Hematopoietic multipotent progenitor cell treated with erythropoietin and hydrocortisone succinate and interleukin-3 and kit ligand, for 4 days (in vitro differentiated cells): Measurements from ENCODE around the gene INPP4A.
A peak's percentile ranks its signal among the peaks of the same experiment; 100 is the strongest.

Experiments
- DNase-seq: peaks from one replicate; pipeline ENCODE4 v3.0.0-alpha.2; 2015

Gene INPP4A

DNA sequence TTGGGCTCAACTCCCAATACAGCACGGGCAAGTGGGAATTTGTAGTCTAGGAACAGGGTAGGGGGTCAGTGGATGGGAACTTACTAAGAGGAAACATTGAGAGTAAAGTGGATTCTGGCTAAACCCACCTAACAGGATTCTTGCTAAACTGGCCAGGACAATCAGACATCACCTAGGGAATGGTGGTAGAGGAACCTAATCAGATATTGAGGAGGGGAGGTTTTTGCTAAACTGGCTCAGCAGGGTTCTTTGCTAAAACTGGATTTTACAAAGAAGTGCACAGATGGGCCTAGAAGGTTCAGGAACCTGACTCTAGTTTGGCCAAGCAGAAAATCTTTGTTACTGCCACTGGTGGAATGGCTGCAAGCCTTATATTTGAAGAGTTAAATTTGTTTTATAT lies 55.9 kb downstream of the INPP4A start:
- no peak for DNase-seq

DNA sequence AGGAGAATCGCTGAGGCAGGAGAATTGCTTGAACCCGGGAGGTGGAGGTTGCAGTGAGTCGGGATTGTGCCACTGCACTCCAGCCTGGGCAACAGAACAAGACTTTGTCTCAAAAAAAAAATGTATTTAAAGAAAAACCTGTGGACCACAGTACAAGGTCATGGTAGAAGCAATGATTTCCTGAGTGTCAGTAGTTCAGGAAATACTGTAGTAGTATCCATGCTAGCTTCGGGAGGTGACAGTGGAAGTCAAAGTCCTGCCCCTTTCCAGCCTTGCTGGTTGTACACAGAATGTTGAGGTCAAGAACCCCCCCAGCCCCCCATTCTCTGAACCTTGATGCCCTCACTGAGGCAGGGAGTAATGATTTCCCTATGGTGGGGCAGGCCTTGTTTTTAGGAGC lies 56.6 kb downstream of the INPP4A start:
- no peak for DNase-seq

GRCh38 chr2:98501876-98502275 lies 57.2 kb downstream of the INPP4A start:
- DNase-seq, result no peak

DNA sequence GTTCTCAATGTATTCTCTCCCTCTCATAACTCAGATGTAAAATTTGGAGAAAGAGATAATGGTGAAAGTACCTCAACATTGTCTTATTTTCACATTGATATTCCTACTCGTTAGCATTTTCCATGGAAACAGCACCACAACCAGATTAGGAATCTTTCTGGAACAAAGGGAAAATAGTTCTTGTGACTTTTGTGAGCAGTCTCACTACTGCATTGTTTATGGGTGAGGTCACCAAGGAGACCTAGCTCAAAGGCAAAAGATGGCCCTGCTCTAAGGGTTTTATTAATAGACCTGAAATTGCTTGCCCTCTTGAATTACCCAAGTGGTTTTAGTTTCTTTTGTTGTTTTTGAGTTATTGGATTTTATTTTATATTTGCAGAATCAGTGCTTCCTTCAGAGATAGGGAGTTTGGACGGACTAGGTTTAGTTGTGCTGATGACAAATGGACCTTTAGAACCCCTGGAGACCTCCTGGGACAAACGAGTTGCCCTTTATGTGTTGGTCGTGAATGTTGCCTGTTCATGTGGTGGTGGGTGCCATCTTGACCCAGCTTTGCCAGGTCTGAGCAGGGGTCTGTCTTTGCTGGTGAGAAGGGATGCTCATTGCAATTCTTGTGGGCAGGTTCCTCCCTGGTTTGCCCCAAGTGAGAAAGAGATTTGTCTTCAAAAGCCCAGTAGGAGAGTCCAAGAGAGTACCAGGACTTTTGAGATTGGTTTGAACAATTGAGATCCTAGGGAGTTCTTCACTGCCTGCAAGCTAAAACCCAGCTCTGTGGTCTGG lies 58.1 kb downstream of the INPP4A start:
- DNase-seq, result no peak

- DNase-seq, result peak; percentile 34
These were observed 58.9 kb downstream of the INPP4A start for GRCh38 chr2:98503481-98504105.

GRCh38 chr2:98504381-98505109 lies 59.9 kb downstream of the INPP4A start:
- DNase-seq, result peak; percentile 39

DNA sequence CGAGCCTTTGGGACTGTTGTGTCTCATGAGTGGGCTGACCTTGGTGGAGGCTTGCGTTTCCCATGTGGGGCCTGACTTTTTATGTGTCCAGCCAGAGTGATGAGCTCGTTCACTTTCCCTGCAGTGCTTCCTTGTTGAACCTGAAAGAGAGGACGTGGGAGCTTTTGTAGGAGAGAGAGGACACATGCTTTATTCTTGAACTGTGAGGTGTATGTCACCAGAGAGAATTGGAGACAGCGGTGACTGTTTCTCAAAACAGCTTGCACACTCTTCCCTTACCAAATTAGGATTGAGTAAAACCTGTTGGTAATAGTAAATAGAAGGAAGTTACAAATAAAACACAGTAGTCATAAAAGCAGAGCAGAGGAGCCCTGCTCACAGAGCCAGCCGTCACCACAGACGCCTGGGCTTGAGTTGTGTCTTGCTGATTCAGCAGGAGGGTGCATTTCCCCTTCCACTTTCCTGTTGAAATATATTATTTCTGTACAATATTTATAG lies 60.7 kb downstream of the INPP4A start:
- DNase-seq, result peak; percentile 78

- peak; percentile 58 for DNase-seq
These were observed 61.5 kb downstream of the INPP4A start for GRCh38 chr2:98505971-98506664.

GRCh38 chr2:98506881-98507280 lies 62.2 kb downstream of the INPP4A start:
- no peak for DNase-seq

DNA sequence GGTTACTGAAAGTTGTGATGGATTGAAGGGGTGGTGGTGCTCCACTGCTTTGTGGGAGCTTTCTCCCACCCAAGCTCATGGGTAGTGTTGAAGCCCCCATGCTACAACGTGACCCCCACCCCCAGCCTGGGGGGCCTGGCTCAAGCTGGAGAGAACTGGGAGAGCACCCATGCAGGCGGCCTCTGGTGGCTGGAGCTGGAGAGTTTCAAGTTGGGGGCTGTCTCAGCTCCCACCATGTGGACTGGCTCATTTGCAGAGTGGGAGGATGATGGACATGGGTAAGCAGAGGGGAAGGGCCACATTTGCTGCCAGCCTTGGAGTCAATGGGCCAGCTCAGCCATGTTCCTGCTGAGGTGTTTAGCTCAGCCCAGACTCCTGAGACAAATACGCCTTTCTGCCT lies 62.8 kb downstream of the INPP4A start:
- no peak for DNase-seq

GRCh38 chr2:98507891-98508708 lies 63.4 kb downstream of the INPP4A start:
- DNase-seq, result peak; percentile 85

DNA sequence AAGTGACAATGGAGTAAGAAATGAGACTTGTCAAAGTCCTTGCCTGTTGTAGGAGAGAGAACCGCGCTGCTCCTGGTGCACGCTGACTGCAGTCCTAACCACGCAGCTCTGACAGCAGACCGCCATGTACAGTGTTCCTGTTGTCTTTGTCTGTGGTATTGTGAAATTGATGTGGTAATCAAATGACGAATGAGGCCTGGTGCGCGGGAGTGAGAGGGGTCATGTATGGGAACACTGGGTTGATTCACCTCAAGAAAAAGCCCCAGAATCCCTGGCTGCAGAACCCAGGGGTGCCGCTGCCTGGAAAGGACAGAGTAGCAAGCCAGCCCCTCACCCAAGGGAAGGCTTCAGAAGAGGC lies 64.0 kb downstream of the INPP4A start:
- DNase-seq, result peak; percentile 83

DNA sequence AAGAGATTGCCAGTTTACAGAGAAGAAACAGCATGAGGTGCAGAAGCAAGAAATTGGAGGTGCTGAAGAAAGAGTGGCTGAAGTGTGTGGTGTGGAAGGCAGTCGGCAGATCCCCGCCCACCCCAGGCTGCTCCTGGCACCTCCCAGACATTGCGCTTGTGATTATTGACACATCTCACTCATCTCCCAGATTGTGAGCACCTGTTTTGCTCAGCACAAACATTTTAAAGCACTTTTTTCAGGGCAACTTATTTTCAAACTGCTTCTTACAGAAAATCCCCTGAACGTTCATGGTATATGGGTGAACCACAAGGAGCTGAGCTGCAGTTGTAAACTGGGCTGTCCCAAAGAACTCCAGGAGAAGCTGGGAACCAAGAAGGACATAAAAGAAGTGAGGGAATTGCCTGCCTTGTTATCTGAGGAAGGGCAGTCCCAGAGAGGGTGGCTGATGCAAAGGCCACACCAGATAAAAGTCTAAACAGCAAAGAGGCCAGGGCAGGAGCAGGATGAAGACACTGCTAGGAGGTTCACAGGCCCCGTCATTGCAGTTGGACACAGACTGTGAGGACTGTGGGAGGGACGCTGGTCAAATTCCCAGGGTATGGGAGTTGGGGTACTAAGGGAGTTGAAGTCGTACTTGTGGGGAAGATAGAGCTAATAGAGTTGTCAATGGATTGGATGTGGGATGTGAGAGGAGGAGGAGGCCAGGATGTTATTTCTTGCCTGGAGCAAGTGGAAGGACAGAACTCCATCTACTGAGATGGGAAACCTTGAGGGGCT lies 65.1 kb downstream of the INPP4A start:
- DNase-seq, result peak; percentile 38

DNA sequence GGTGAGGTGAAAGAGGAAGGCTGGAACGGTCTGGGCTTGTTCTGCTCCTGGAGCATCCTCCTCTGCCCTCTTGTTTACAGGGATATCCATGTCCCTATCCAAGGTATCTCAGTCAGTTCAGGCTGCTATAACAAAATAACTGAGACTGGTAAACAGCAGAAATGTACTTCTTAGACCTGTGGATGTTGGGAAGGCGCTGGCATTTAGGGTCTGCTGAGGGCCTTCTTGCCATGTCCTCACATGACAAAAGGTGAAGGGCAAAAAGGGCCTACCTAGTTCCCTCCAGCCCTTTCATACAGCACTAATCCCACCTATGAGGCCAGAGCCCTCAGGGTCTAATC lies 65.6 kb downstream of the INPP4A start:
- no peak for DNase-seq

DNA sequence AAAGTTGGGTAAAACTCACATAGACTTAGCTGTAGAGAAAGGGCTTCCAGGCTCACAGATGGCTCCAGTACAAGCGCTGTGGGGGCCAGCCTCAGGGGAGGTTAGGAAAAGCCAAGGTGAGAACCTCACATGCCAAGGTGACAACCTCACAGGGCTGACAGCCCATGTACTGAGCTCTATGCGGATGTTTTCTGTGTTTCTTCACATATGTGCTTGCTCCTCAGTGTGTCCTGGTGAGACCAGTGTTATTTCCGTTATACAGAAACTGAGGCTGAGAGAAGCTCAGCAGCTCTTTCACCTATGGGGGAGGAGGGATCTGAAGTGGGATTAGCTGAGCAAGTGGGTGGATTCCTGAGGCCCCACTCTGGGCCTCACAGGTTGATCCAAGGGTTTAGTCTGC lies 67.3 kb downstream of the INPP4A start:
- DNase-seq, result no peak

DNA sequence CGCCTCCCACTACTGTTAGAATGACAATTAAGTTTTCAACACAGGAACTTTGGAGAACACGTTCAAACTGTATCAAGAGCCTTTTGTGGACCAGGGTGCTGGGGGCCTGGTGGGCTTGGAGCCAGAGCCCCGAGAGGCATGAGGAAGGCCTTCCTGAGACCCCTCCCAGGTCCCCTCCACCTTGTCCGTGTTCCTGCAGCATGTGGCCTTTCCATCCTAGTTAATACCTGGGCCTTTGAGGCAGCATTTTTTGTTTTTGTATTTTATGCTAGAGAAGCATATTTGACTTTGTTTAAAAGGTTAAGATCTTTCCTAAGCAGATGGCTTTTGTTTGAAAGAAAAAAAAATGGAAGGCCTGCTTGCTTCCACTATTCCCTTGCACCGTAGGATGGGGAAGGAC lies 68.0 kb downstream of the INPP4A start:
- DNase-seq, result no peak

- no peak for DNase-seq
These were observed 69.5 kb downstream of the INPP4A start for GRCh38 chr2:98514096-98514639.

GRCh38 chr2:98514879-98515249 lies 70.2 kb downstream of the INPP4A start:
- DNase-seq, result no peak

DNA sequence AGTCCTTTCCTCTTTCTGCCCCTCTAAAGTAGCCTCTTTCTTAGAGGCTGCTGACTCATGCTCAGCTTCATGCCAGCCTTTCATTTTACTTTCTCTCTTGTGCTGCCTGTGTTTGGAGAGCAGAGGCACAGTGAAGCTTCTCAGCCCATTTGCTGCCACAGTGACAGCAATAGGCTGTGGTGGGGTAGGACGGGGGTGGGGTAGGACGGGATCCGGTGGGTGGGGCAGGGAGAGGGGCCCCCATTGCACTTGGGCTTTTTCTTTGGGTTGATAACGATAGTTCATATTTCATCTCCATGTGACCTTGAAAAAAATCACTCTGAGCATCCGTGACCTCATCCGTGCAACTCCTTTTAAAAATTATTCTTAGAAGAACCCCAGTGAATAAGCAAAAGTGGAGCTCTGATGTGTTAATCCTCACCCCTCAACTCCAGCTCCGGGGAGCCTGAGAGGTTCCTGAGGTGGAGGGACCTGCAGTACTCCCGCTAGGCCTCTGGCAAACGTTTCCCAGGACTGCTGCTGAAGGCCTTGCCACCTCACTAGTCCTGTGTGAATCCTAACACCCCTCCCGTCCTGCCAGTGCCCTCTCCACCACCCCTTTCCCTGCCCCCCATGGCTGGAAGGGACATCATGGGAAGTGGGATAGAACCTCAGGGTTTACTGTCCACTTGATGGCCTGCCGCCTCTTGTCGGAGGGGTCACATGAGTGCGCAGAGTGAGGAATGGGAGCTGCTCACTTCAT lies 70.8 kb downstream of the INPP4A start:
- peak; percentile 75 for DNase-seq

GRCh38 chr2:98516571-98516970 lies 71.9 kb downstream of the INPP4A start:
- DNase-seq, result peak; percentile 43

DNA sequence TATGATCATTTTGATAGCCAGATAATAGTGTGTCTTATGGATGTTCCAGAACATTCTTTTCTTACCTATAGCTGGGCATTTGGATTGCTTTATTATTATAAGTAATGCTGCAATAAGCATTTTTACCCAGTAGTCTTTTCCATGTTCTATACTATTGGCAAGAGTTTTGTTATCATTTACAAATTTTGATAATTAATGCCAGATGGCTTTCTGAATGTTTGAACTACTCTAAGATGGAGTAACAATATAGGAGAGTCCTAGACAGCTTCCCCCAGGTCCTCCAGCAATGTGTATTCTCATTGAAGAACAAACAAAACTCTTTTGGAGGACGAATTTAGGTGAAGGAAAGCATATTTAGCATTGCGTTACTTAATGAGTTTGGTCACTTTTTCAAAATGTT lies 73.0 kb downstream of the INPP4A start:
- DNase-seq, result no peak
